Parathyroid adenoma (tissue), 2 donors: ENCODE measurements around the gene VDR.

Source experiments
- H2AFZ ChIP-seq: fragments of 300-600 bp; sonication (generic); one replicate; pipeline ENCODE4 v1.7.0; 2017; ENCODE audit warnings: antibody characterized with exemption, mild to moderate bottlenecking
- H3K27ac ChIP-seq: fragments of 300-600 bp; sonication (generic); one replicate; pipeline ENCODE4 v1.7.0; 2017
- H3K27me3 ChIP-seq: fragments of 300-600 bp; sonication (generic); one replicate; pipeline ENCODE4 v1.7.0; 2017; ENCODE audit warnings: low read length; ENCODE audit not compliant: control insufficient read depth, insufficient read depth
- H3K36me3 ChIP-seq: fragments of 300-600 bp; sonication (generic); one replicate; pipeline ENCODE4 v1.7.0; 2017; ENCODE audit warnings: low read length; ENCODE audit not compliant: control insufficient read depth, insufficient read depth
- H3K4me1 ChIP-seq: fragments of 300-600 bp; sonication (generic); one replicate; pipeline ENCODE4 v1.7.0; 2017; ENCODE audit warnings: control low read depth
- H3K4me2 ChIP-seq: fragments of 300-600 bp; sonication (generic); one replicate; pipeline ENCODE4 v1.7.0; 2017; ENCODE audit warnings: low read length
- H3K4me3 ChIP-seq: fragments of 300-600 bp; sonication (generic); one replicate; pipeline ENCODE4 v1.7.0; 2017; ENCODE audit warnings: low read depth, low read length
- H3K79me2 ChIP-seq: fragments of 300-600 bp; sonication (generic); one replicate; pipeline ENCODE4 v1.7.0; 2017; ENCODE audit warnings: control low read depth
- H3K9ac ChIP-seq: fragments of 300-600 bp; sonication (generic); one replicate; pipeline ENCODE4 v1.7.0; 2017; ENCODE audit warnings: mild to moderate bottlenecking
- H3K9me3 ChIP-seq: fragments of 300-600 bp; sonication (generic); one replicate; pipeline ENCODE4 v1.7.0; 2017; ENCODE audit warnings: low read length; ENCODE audit not compliant: control insufficient read depth
- TF ChIP-seq, protein P1 (sequence below): fragments of 300-600 bp; sonication (generic); IDR thresholded peaks from one replicate; pipeline ENCODE4 v1.7.0; 2017; ENCODE audit warnings: antibody characterized with exemption, mild to moderate bottlenecking
- donor health status: primary hyperparathyroidism.

The VDR gene

DNA sequence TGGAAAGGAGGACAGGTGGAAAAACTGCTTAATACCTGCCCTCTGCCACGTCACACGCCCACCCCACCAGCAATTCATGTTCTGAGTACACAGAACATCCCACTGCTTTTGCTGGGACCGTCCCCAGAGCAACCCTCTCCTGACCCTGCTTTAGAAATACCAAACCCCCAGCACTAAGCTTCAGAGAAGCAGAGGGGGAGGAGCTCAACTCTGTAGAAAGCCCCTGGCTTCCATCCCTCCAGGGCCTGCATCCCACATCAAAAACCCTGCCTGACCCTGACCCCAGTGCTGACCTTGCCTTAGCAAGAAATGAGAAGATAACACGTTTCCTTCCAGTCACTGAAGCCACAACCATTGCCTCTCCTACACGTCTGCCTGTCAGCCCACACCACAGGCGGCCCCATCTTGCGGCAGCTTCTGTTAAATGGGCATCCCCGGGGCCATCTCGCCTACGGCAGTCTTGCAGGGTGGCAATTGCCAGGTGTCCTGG lies 19.7 kb downstream of the VDR start:
- Histone ChIP-seq H3K27me3 (no peaks in the 10 kb centered on the region), H3K4me2 (peak overlapping the region; percentile 3), H3K9me3 (no peaks in the 10 kb centered on the region), H3K4me1 (peaks cover 80% of the 10 kb centered on the region), H3K79me2 (peaks cover 62% of the 10 kb centered on the region), H3K9ac (no peak overlapping the region), H3K4me3 (no peak overlapping the region), H3K36me3 (no peaks in the 10 kb centered on the region), H2AFZ (no peak overlapping the region), H3K27ac (peak overlapping the region; percentile 20)
- TF ChIP-seq, protein P1, sequence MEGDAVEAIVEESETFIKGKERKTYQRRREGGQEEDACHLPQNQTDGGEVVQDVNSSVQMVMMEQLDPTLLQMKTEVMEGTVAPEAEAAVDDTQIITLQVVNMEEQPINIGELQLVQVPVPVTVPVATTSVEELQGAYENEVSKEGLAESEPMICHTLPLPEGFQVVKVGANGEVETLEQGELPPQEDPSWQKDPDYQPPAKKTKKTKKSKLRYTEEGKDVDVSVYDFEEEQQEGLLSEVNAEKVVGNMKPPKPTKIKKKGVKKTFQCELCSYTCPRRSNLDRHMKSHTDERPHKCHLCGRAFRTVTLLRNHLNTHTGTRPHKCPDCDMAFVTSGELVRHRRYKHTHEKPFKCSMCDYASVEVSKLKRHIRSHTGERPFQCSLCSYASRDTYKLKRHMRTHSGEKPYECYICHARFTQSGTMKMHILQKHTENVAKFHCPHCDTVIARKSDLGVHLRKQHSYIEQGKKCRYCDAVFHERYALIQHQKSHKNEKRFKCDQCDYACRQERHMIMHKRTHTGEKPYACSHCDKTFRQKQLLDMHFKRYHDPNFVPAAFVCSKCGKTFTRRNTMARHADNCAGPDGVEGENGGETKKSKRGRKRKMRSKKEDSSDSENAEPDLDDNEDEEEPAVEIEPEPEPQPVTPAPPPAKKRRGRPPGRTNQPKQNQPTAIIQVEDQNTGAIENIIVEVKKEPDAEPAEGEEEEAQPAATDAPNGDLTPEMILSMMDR: no peak

DNA sequence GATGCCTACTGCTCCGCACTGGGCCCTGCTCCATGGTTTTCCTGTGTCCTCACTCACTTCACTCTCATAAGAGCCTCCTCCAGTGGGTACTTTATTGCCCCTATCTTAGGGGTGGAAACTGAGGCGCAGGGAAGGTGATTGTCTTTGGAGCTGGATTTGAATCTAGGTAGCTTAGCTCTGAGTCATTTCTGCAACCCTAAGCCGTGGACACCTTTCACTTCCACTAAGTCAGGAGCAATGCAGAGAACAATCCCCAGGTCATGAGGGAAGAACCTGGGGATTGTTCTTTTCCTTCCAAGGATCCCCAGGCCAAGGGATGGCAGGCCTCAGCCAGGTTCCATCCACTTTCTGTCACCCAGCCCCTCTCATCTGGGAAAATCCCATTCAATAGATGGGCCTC lies 20.3 kb downstream of the VDR start:
- no peak overlapping the region for H3K4me2 ChIP-seq
- no peaks in the 10 kb centered on the region for H3K9me3 ChIP-seq
- TF ChIP-seq, protein P1: no peak
- no peaks in the 10 kb centered on the region for H3K27me3 ChIP-seq
- no peak overlapping the region for H2AFZ ChIP-seq
- no peak overlapping the region for H3K4me3 ChIP-seq
- H3K9ac ChIP-seq: no peak overlapping the region
- peaks cover 66% of the 10 kb centered on the region for H3K79me2 ChIP-seq
- H3K27ac ChIP-seq: peak overlapping the region; percentile 70
- H3K4me1 ChIP-seq: peaks cover 80% of the 10 kb centered on the region
- no peaks in the 10 kb centered on the region for H3K36me3 ChIP-seq

DNA sequence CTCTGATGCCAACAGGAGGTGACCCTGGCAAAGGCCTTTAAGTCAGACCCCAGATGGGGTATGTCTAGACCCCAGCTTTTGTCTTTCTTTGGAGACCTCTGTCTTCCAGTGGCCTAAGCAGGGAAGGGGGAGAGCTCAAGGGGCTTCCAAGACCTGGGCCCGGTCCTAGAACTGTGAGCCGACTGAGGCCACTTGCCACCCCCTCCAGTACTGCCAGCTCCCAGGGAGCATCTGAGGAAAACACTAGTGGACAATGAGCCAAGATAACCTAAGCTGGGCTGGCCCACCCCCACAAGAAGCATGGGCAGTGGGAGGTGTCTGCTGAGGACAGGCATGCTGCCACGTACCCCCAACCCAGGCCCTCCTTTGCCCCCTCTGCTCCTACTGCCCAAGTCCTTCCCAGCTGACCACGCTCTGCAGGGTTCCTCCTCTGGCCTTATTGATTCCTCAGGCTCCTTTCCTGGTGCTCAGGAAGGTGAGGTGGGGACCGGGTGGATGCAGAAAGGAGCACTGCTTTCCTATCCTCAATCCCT lies 21.1 kb downstream of the VDR start:
- no peaks in the 10 kb centered on the region for H3K36me3 ChIP-seq
- H3K4me3 ChIP-seq: no peak overlapping the region
- no peaks in the 10 kb centered on the region for H3K9me3 ChIP-seq
- H3K79me2 ChIP-seq: peaks cover 70% of the 10 kb centered on the region
- peak overlapping the region; percentile 33 for H3K4me2 ChIP-seq
- no peak overlapping the region for H2AFZ ChIP-seq
- H3K27ac ChIP-seq: peak overlapping the region; percentile 70
- TF ChIP-seq, protein P1: no peak
- peaks cover 78% of the 10 kb centered on the region for H3K4me1 ChIP-seq
- no peaks in the 10 kb centered on the region for H3K27me3 ChIP-seq
- no peak overlapping the region for H3K9ac ChIP-seq

DNA sequence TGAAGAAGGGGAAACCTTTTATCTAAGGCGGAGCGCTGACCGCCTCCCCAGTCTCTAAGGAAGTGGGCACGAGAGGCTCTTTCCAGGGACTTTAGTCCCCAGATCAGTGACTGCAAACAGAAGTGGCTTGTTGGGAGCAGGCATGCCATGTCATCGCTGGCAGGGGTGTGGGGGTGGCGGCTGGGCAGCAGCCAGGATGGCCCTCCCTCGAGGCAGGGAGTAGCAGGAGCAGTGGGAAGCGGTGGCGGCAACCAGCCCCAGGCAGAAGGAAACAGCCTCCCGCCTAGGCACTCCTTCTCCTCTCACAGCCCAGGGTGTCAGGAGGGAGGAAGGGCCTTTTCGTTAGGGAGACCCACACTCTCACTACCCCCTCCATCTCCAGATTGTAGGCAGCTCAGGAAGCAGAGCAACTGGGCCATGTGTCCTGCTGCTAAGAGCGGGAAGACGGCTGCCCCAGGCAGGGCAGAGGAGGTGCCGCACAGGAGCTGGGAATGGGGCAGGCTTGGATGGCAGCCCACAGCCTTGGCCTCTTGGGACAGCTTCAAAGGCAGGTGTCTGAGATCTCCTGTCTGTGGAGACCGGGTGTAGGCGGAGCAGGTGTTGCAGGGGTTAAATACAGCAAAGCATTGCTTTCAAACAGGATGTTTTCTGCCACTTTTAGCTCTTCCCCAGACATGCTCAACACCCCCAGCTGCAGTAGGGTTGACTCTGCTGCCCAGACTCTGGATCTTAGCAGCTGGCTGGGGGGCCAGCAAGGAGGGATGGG lies 21.8 kb downstream of the VDR start:
- peak overlapping the region; percentile 70 for H3K27ac ChIP-seq
- peaks cover 70% of the 10 kb centered on the region for H3K79me2 ChIP-seq
- no peaks in the 10 kb centered on the region for H3K9me3 ChIP-seq
- H3K36me3 ChIP-seq: no peaks in the 10 kb centered on the region
- H3K9ac ChIP-seq: no peak overlapping the region
- no peaks in the 10 kb centered on the region for H3K27me3 ChIP-seq
- peak overlapping the region; percentile 33 for H3K4me2 ChIP-seq
- TF ChIP-seq, protein P1: no peak
- peaks cover 81% of the 10 kb centered on the region for H3K4me1 ChIP-seq
- H2AFZ ChIP-seq: peak overlapping the region; percentile 30
- H3K4me3 ChIP-seq: no peak overlapping the region
